GM19438 (cell line): ENCODE results near the gene SLC16A11.
"Not testable (repeated sequence)": the region's sequence is repeated elsewhere in the genome, so short reads cannot be mapped to it uniquely, and the experiment has no call there.

Experiments
- ATAC-seq: cut with Tn5 transposase; IDR thresholded peaks from one replicate; pipeline ENCODE4 v1.9.1; 2021; ENCODE audit warnings: low read depth; ENCODE audit not compliant: unreplicated experiment

Gene SLC16A11

DNA sequence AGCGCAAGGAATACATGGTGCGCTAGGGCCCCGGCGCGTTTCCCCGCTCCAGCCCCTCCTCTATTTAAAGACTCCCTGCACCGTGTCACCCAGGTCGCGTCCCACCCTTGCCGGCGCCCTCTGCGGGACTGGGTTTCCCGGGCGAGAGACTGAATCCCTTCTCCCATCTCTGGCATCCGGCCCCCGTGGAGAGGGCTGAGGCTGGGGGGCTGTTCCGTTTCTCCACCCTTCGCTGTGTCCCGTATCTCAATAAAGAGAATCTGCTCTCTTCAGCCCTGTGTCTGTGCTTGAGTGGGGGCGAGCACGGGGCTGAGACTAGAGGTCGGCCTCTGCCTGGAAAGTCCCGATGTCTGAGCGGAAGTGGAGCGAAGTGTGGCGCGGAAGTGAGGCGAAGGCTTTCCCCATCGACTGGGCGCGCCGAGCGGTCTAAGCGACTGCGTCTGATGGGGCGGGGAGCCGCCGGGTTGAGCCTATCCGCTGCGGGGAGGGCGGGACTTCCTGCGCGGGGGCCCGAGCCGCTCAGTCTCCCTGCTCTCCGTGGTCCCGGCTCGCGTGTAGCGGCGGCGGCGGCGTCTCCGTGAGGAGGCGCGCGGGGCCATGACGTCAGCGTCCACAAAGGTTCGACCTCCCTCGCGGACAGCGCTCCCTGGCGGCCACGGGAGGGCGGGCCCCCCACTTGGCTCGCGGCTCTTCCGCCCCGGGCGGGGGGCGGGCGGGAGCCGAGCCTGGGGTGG lies 29.5 kb downstream of the SLC16A11 start:
- ATAC-seq = peak; percentile 71

DNA sequence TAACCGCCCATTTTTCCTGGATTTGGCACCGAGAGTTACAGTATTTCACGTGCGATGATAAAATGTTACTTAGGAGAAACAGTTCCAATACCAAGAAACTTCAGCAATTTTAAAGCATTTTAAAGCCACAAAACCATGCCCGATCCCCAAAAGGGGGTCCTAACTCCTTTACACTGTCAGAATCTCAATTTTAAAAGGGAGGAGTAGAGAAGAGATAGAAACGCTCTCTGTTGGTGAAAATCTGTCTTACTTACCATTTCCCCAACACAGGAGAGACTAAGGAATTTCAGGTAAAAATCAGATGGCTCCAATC lies 32.0 kb downstream of the SLC16A11 start:
- no peak for ATAC-seq

DNA sequence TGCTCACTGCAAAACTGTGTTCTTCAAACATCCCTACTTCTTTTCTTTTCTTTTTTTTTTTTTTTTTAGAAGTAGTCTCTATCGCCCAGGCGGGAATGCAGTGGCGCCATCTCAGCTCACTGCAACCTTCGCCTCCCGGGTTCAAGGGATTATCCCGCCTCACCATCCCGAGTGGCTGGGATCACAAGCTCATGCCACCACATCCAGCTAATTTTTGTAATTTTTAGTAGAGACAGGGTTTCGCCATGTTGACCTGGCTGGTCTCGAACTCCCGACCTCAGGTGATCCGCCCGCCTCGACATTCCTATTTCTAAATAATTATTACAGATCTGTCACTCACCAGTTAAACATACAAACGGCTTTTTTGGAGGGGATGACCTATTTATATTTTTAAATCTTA lies 32.5 kb downstream of the SLC16A11 start:
- no peak for ATAC-seq

DNA sequence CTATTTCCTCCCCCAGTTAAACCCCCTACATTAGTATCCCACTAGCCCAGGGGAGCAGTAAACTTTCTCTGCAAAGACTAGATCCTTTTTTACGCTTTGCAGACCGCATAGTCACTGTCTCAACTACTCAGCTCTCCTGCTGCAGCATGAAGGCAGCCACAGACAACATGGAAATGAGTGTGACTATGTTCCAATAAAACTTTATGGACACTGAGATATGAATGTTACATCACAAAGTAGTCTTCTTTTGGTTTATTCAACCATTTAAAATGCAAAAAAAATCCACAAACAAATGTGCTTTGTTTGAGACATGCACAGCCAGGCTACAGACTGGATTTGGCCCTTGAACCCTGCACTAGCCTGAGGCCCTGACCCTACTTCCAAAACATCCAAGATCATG lies 33.4 kb downstream of the SLC16A11 start:
- ATAC-seq = no peak

DNA sequence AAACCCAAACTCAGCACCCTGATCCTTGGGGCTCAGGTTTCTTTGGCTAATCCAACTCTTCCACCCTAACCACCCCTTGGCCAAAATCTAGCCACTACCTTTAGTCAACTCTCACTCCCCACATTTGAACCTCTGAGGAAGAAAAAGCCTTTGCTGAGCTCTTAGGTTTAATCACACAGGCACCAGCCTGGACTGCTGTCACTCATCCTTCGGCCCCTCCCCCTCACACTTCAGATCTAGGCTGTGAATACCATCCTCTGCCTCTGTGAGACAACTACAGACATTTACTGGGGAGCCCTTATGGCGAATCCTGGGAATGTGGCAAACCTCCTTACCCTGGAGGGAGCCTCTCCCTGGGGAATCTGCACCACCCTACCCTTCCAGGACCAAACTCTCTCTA lies 36.7 kb downstream of the SLC16A11 start:
- no peak for ATAC-seq

DNA sequence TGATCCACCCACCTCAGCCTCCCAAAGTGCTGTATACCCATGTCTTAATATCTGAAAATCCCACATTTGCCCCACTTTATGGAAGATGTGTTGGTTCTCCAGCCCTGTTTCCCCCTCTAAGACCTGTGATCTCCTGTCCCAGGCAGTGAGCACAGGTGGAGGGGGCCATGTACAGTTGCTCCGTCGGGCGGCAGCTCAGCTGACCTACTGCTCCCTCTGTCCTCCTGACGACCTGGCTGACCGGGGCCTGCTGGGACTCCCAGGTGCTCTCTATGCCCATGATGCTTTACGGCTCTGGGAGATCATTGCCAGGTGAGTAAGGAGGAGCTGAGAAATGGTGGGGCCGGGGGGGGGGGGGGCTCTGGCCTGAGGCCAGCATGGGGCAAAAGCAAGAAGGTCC lies 38.2 kb downstream of the SLC16A11 start:
- no peak for ATAC-seq

DNA sequence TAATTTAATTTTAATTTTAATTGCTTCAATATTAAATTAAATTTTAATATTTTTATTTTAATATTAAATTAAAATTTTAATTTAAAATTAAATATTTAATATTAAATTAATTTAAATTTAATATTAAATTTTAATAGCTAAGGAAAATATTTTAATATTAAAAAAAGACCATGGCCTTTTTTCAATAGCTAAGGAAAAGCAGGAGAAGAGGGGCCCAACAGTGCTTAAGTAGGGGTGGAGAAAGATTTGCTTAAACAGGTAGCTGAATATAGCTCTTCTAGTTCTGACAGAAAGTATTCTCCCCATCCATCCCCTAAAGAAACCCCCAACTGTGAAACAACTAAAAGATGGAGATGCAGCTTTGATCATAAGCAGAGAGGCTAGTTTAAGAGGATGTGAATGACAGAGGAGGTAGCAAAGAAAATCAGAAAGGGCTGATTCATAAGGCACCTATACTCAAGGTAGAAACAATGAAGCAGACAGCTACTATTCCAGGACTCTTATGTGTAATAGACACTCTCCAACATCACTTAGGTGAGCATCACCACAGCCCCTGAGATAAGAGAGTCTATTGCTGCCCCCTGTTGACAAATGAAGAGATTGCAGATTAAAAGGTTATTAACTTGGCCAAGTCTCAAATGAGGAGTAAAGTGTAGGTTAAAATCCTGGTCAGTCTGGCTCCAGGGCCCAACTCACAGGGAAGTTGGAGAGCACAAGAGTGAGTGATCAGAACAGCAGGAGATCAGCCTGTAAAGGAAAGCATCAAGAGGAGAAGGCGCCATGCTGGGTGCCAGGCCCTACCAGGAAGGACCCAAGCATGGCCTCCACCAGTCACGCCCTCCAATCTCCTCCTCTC lies 39.3 kb downstream of the SLC16A11 start:
- no peak for ATAC-seq

DNA sequence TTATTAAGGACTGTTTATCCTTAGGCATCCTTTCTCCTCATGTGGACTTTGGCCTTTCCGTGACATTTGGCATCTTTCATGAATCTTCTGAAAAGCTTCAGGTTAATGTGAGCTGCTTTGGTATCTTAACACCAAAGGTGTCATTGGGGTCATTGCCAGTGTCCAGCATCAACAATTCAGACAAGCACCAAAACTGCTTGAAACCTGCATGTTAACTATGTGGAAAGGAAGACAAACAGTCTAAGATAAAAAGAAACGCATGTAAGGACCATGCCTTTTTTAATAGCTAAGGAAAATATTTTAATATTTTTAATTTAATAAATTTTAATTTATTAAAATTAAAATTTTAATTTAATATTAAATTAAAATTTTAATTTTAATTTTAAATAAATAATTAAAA lies 40.1 kb downstream of the SLC16A11 start:
- ATAC-seq = no peak

DNA sequence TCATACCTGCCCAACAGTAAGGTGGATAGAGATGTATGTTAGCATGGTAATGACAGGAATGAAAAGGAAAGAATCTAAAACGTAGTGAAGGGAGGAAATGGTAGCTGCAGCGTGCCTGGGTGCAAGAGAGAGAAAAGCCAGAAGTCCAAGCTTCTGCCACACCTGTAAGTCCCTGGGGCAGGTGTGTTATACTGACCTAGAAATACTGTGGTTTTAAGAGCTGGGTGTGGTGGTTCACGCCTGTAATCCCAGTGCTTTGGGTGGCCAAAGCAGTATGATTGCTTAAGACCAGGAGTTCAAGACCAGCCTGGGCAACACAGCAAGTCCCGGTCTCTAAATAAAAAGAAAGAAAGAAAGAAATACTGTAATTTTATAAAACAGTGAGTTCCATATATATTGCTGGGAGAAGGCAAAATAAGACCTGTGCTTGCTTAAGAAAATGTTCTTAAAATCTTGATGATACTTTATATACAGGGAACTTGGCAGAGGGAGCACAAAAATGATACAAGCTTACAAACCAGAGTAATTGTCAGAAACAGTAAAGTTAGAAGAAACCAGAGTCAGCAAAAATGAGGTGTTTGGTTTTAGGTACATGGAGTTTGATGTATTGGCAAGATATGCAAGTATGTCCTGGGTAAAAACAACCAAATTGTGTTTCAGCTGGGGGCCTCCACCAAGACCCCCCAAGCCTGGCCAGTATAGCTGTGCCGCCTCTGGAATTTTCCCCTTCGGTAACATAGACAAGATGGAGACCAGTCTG lies 41.4 kb downstream of the SLC16A11 start:
- ATAC-seq = no peak

DNA sequence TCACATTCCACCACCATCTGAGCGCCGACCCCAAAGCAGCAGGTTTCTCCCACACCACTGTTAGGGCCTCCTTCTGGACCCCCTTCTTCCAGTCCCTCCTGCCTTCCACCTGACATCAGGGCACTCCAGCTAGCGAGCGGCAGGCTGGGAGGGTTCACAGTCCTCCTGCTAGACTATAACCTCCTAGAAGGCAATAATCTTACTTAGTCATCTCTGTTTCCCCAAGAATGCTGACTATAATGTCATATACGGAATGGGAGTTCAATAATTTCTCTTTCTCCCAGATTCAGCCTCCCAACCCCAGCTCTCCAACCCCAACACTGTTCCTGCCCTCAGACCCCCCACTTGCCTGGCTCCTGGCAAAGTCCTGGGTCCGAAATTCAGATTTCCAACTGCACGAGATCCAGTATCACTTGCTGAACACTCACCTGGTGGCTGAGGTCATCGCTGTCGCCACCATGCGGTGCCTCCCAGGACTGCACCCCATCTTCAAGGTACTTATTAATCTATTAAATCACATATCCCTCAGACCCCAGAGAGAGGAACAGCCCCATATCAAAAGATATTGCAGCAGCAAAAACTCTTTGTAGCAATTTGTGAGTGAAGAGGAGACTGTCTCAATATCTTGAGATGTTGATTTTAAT lies 42.5 kb downstream of the SLC16A11 start:
- no peak for ATAC-seq

DNA sequence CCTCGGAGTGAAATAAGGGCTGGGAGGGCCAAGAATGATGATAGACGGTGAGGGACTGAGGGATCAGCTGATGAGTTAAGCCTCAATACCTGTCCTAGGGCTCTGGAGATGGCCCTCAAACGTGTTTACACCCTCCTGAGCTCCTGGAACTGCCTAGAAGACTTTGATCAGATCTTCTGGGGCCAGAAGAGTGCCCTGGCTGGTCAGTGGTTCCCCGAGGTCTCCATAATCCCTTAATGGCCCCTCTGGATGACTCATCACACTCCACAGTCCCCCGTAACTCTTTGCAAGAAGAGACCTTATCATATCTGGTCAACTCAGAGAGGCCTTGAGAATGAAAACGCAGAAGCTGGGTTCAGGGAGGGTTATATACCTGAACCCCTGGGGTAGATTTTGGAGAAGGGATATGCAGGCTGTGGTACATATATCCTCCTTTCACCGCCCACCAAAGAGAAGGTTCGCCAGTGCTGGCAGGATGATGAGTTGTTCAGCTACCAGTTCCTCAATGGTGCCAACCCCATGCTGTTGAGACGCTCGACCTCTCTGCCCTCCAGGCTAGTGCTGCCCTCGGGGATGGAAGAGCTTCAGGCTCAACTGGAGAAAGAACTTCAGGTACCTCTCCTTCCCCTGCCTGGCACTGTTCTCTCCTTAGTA lies 44.9 kb downstream of the SLC16A11 start:
- ATAC-seq = no peak

DNA sequence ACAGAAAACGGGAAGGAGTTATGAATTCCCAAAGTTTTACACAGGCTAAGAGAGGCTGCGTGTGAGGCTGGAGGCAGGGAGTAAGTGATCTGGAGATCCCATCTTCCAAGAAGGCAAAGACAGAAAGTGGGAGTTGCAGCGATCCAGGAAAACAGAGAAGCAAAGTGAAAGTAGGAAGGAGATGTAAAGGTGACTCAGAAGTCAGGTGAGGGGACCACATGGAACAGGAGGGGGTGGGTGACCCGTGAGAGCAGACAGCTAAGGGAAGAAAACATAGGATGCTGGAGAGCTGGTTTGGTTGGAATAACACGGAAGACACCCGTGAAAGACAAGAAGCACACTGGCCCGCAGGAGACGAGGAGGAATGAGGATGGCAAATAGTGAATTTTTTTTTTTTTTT lies 46.7 kb downstream of the SLC16A11 start:
- ATAC-seq = no peak

DNA sequence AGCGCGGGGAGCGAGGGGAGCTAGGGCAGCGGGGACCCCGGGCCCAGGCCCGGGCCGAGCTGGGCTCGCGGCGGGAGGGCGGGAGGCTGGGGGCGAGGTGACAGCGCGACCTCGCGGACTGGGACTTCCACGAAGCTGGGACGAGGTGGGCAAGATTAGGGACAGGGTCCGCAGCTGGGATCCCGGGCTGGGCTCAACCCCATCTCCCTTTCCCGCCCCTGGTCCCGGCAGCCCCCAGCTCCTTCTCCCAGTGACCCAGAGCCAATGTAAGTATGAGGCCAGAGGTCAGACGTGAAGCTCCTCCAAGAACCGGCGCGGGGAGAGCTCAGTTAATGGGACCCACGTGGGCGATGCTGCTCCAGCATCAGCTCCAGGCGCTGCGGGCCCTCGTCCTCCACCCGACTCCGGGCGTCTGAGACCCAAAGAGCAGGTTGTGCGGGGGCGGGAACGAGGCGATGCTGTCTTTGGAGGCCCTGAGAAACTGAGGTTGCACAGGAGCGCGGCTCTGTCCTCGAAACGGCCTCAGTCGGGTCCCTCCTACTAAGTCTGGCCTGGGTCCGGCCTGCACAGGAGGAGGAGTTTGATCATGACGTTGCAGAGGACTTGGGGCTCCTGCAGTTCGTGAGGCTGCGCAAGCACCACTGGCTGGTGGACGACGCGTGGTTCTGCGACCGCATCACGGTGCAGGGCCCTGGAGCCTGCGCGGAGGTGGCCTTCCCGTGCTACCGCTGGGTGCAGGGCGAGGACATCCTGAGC lies 47.5 kb downstream of the SLC16A11 start:
- ATAC-seq = no peak

DNA sequence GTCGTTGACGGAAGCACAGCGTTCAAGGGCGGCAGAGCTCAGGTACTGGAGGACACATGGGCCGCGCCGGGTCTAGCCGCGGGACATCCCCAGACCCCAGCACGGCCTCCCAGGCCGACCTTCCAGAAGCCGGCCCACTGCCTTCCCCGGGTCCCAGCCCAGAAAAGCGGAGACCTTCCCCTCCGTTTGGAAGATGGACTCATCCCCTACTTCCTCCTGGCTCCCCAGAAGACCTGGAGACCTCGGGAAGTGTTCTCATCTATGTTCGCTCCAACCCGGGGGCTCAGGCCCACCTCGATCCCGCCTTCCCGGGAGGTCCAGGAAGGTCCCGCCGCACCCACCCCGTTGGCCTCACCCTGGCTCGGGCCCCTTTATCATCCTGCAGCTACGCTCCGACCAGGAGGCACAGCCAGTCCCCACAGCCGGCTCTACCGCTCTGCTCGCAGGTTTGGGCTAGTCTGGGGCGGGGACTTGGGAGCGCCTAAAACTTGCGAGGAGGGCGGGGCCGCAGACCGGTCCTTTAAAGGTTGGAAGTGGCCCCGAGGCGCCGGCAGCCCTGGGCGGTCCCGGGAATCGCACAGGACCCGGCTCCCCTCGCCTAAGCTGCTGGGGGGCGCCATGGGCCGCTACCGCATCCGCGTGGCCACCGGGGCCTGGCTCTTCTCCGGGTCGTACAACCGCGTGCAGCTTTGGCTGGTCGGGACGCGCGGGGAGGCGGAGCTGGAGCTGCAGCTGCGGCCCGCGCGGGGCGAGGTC lies 48.2 kb downstream of the SLC16A11 start, which contains the start of gene ALOX12:
ALOX12 (plus strand) TSS at position 550 of the 756 bp plus-strand sequence; CDS start at position 619, 69 bp downstream.
- no peak for ATAC-seq

DNA sequence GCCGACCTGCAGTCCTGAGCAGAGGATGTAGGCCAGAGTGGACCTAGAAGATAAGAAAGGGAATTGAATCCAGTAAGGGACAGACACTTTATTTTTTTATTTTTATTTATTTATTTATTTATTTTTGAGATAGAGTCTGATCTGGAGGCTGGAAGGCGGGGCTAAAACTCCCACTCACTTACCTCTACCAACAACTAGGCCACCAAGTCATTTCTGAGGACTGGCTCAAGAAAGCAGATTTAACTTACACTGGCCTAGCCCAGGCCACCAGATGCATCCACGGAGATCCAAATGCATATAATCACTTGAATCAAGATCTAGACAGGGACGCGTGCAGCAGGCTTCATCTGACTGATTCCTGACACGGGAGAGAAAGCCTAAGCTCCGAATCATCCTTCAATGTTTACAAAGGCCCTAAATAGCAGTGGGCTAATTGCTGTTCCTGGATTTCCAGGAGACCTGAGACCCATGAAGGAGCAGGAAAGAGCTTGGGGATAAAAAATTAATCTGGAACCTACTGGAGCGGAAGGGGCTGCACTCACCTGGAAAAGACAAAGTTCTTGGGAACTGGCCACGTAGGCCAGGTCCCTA lies 49.1 kb downstream of the SLC16A11 start:
- ATAC-seq = no peak

DNA sequence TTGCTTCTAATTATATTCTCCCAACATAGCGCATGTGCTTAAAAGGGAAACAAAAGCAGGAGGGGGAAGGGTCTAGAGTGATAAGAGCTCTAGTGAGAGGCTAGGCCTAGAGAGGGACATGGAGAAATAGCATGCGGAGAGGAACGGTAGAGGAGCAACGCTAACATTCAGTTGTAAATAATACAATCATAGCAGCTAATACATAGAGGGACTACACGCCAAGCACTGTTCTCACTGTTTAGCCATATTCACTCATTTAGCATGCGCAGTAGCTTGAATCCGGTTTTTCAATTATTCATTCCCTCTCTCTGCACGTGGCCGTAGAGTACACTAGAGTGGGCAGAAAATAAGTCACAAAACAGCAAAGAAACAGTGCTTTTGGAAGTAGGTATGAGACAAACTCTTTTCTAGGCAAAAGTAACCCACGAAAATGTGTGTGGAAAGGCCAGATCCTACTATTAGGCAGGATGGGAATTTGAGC lies 49.7 kb downstream of the SLC16A11 start:
- no peak for ATAC-seq

DNA sequence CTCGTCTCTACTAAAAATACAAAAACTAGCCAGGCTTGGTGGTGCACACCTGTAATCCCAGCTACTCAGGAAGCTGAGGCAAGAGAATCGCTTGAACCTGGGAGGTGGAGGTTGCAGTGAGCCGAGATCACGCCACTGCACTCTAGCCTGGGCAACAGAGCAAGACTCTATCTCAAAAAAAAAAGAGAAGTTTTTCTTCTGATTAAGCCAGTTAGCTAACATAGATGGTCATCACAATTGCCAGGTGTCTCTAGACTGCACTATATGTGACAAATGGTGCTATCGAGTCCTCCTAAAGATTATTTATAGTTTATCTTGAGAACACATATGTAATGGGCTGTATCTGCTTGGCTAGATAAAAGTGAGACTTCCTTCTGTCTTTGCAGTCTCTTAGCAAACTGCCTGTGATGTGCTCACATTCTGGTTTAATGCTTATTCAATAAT lies 50.3 kb downstream of the SLC16A11 start:
- not testable (repeated sequence) for ATAC-seq
